Vagina (tissue), 2 donors: Measurements from ENCODE around the gene CYCS. TPM values are rescaled to one million over a fixed set of nuclear protein-coding genes. Genes with fewer than 3 reads are reported as not detected.

Source experiments
- DNase-seq, 2 donors: peaks; one replicate each; pipeline ENCODE4 v3.0.0-alpha.2; 2017; ENCODE audit errors: extremely low spot score in 2 of 2
- H3K27ac ChIP-seq: fragments of 200-600 bp; sonication (generic); one replicate; pipeline ENCODE4 v1.5.1; 2019
- H3K27me3 ChIP-seq: fragments of 200-600 bp; sonication (generic); one replicate; pipeline ENCODE4 v1.5.1; 2019
- H3K36me3 ChIP-seq, 2 donors: fragments of 200-600 bp; sonication (generic); one replicate each; pipeline ENCODE4 v1.5.1; 2017 to 2019
- H3K4me1 ChIP-seq: fragments of 200-600 bp; sonication (generic); one replicate; pipeline ENCODE4 v1.5.1; 2019
- H3K4me3 ChIP-seq, 2 donors: fragments of 200-600 bp; sonication (generic); 1 replicate in 1 of 2; 2 replicates in 1 of 2; pipeline ENCODE4 v1.5.1; 2016 to 2019
- H3K9me3 ChIP-seq: fragments of 200-600 bp; sonication (generic); one replicate; pipeline ENCODE4 v1.5.1; 2019
- POLR2A ChIP-seq, 2 donors: fragments of 450-650 bp; IDR thresholded peaks; one replicate each; pipeline ENCODE4 v1.6.1; 2017; ENCODE audit warnings: antibody characterized with exemption in 2 of 2, mild to moderate bottlenecking in 2 of 2, moderate library complexity in 2 of 2
- POLR2AphosphoS5 ChIP-seq, 2 donors: sonication (generic); formaldehyde crosslinking; IDR thresholded peaks; one replicate each; pipeline ENCODE4 v1.9.0; 2017; ENCODE audit warnings: antibody characterized with exemption in 2 of 2, mild to moderate bottlenecking in 2 of 2, low read depth in 1 of 2; ENCODE audit not compliant: insufficient read depth in 1 of 2
- intact Hi-C: fragments of 100-400 bp; cut with DNase I; formaldehyde crosslinking; loops from one replicate; pipeline ENCODE4 v1.15.1; 2023
- total RNA-seq: library from RNA; depleted of rRNA; stranded (reverse); fragments of >200 nt; gene quantifications from one replicate; pipeline ENCODE4 v1.2.3, GENCODE V29; 2016
- TF ChIP-seq, protein P1 (sequence below), 3 experiments: fragments of 450-650 bp in 2 of 3; fragments of 200-600 bp in 1 of 3; sonication (generic) in 1 of 3; IDR thresholded peaks; one replicate each; pipeline ENCODE4 v1.5.1; 2017 to 2019; ENCODE audit warnings: antibody characterized with exemption in 3 of 3, mild to moderate bottlenecking in 2 of 3, moderate library complexity in 2 of 3

The CYCS gene
- 21.6 TPM for total RNA-seq

- DNase-seq: peak; percentile 100
- Histone ChIP-seq H3K9me3 (no peaks in the 10 kb centered on the region), H3K27me3 (no peaks in the 10 kb centered on the region), H3K36me3 (peaks cover 0 to 20% of the 10 kb centered on the region in 2 donors), H3K4me3 (peak within 1 kb of the TSS; percentile 84 to 97), H3K4me1 (peaks cover 11% of the 10 kb centered on the region), H3K27ac (peak within 1 kb of the TSS; percentile 97)
- peak; percentile 44 to 98 for TF ChIP-seq POLR2A (IDR thresholded peaks at IDR 0.05)
- TF ChIP-seq, protein P1, sequence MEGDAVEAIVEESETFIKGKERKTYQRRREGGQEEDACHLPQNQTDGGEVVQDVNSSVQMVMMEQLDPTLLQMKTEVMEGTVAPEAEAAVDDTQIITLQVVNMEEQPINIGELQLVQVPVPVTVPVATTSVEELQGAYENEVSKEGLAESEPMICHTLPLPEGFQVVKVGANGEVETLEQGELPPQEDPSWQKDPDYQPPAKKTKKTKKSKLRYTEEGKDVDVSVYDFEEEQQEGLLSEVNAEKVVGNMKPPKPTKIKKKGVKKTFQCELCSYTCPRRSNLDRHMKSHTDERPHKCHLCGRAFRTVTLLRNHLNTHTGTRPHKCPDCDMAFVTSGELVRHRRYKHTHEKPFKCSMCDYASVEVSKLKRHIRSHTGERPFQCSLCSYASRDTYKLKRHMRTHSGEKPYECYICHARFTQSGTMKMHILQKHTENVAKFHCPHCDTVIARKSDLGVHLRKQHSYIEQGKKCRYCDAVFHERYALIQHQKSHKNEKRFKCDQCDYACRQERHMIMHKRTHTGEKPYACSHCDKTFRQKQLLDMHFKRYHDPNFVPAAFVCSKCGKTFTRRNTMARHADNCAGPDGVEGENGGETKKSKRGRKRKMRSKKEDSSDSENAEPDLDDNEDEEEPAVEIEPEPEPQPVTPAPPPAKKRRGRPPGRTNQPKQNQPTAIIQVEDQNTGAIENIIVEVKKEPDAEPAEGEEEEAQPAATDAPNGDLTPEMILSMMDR (IDR thresholded peaks at IDR 0.05): no peak
- TF ChIP-seq POLR2AphosphoS5 (IDR thresholded peaks at IDR 0.05; ENCODE audit: insufficient read depth in 1 of 2, low read depth in 1 of 2): peak; percentile 99 to 100
- intact Hi-C loops: no loop called here
Measured at GRCh38 chr7:25125137-25125946, at the start of gene CYCS. TSS of gene CYCS (minus strand) at chr7:25125260. CDS start at chr7:25124119, 1,141 bp downstream.

DNA sequence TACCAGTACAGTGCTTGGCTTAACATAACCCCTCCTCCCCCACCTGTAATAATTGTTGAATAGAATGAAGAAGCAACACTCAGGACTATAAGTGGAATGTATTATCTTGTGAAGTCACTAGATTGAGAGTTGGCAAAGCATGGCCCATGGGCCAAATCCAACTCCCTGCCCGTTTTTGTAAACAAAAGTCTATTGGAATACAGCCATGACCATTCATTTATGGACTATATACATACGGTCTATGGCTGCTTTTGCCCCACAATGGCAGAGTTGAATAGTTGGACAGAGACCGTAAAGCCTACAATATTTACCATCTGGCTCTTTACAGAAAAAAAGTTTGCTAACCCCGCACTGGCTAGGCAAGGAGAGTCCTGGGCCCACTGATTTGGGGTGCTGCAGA, 48.1 kb upstream of the CYCS start:
- no peaks in the 10 kb centered on the region for H3K27me3 ChIP-seq
- H3K9me3 ChIP-seq: no peaks in the 10 kb centered on the region
- no peak for DNase-seq
- H3K4me1 ChIP-seq: no peaks in the 10 kb centered on the region
- H3K4me3 ChIP-seq: no peak overlapping the region
- intact Hi-C loops: no loop called here
- TF ChIP-seq POLR2AphosphoS5 (IDR thresholded peaks at IDR 0.05; ENCODE audit: insufficient read depth in 1 of 2, low read depth in 1 of 2): no peak
- TF ChIP-seq, protein P1 (IDR thresholded peaks at IDR 0.05): no peak
- TF ChIP-seq POLR2A (IDR thresholded peaks at IDR 0.05): no peak
- no peak overlapping the region for H3K27ac ChIP-seq
- no peaks in the 10 kb centered on the region for H3K36me3 ChIP-seq

GRCh38 chr7:25171516-25171915, 46.5 kb upstream of the CYCS start:
- no peaks in the 10 kb centered on the region for H3K4me1 ChIP-seq
- intact Hi-C loops: no loop called here
- no peak overlapping the region for H3K27ac ChIP-seq
- H3K4me3 ChIP-seq: no peak overlapping the region
- no peaks in the 10 kb centered on the region for H3K36me3 ChIP-seq
- TF ChIP-seq POLR2AphosphoS5 (IDR thresholded peaks at IDR 0.05; ENCODE audit: insufficient read depth in 1 of 2, low read depth in 1 of 2) (no peak), POLR2A (IDR thresholded peaks at IDR 0.05) (no peak)
- TF ChIP-seq, protein P1 (IDR thresholded peaks at IDR 0.05): no peak
- no peaks in the 10 kb centered on the region for H3K9me3 ChIP-seq
- H3K27me3 ChIP-seq: no peaks in the 10 kb centered on the region
- no peak for DNase-seq

GRCh38 chr7:25171071-25171470, 46.0 kb upstream of the CYCS start:
- Histone ChIP-seq H3K9me3 (no peaks in the 10 kb centered on the region), H3K4me3 (no peak overlapping the region), H3K27ac (no peak overlapping the region), H3K36me3 (no peaks in the 10 kb centered on the region), H3K27me3 (no peaks in the 10 kb centered on the region), H3K4me1 (no peaks in the 10 kb centered on the region)
- no peak for DNase-seq
- TF ChIP-seq, protein P1 (IDR thresholded peaks at IDR 0.05): no peak
- TF ChIP-seq POLR2AphosphoS5 (IDR thresholded peaks at IDR 0.05; ENCODE audit: insufficient read depth in 1 of 2, low read depth in 1 of 2) (no peak), POLR2A (IDR thresholded peaks at IDR 0.05) (no peak)
- intact Hi-C loops: no loop called here

- Histone ChIP-seq H3K27me3 (no peaks in the 10 kb centered on the region), H3K27ac (no peak overlapping the region), H3K4me3 (no peak overlapping the region), H3K9me3 (no peaks in the 10 kb centered on the region), H3K36me3 (no peaks in the 10 kb centered on the region), H3K4me1 (no peaks in the 10 kb centered on the region)
- no peak for DNase-seq
- intact Hi-C loops: no loop called here
- no peak for TF ChIP-seq POLR2A (IDR thresholded peaks at IDR 0.05)
- TF ChIP-seq, protein P1 (IDR thresholded peaks at IDR 0.05): no peak
- TF ChIP-seq POLR2AphosphoS5 (IDR thresholded peaks at IDR 0.05; ENCODE audit: insufficient read depth in 1 of 2, low read depth in 1 of 2): no peak
Measured at GRCh38 chr7:25169683-25170082, 44.6 kb upstream of the CYCS start.
